ENCODE data around the gene SPEN.

Gene SPEN

GRCh38 chr1:15956150-15956549, 108.6 kb downstream of the SPEN start:
- TF ChIP-seq CTCF (conservative IDR thresholded peaks at IDR 0.05) (no peak), ZFX (IDR thresholded peaks at IDR 0.05) (no peak)

GRCh38 chr1:15957221-15958095, 110.0 kb downstream of the SPEN start:
- no peak overlapping the region for H3K27ac ChIP-seq
- no peak for TF ChIP-seq CTCF (conservative IDR thresholded peaks at IDR 0.05)
- no peak for TF ChIP-seq ZFX (IDR thresholded peaks at IDR 0.05)

More at GRCh38 chr1:15956150-15956549, 108.6 kb downstream of the SPEN start:
- no peak overlapping the region for H3K27ac ChIP-seq

- H3K27ac ChIP-seq: no peak overlapping the region
- no peak for TF ChIP-seq CTCF (conservative IDR thresholded peaks at IDR 0.05)
- no peak for TF ChIP-seq ZFX (IDR thresholded peaks at IDR 0.05)
Measured at GRCh38 chr1:15958111-15958510, 110.6 kb downstream of the SPEN start.

- TF ChIP-seq CTCF (conservative IDR thresholded peaks at IDR 0.05) (no peak), ZFX (IDR thresholded peaks at IDR 0.05) (no peak)
- H3K27ac ChIP-seq: no peak overlapping the region
Measured at GRCh38 chr1:15958793-15959192, 111.3 kb downstream of the SPEN start.

GRCh38 chr1:15959424-15959823, 111.9 kb downstream of the SPEN start:
- TF ChIP-seq CTCF (conservative IDR thresholded peaks at IDR 0.05) (no peak), ZFX (IDR thresholded peaks at IDR 0.05) (no peak)
- no peak overlapping the region for H3K27ac ChIP-seq

GRCh38 chr1:15959827-15960446, 112.4 kb downstream of the SPEN start:
- H3K27ac ChIP-seq: no peak overlapping the region
- TF ChIP-seq CTCF (conservative IDR thresholded peaks at IDR 0.05): no peak
- TF ChIP-seq ZFX (IDR thresholded peaks at IDR 0.05): no peak

GRCh38 chr1:15960808-15961207, 113.3 kb downstream of the SPEN start:
- no peak overlapping the region for H3K27ac ChIP-seq
- TF ChIP-seq CTCF (conservative IDR thresholded peaks at IDR 0.05) (no peak), ZFX (IDR thresholded peaks at IDR 0.05) (no peak)

Data from C4-2B (cell line).